Astrocyte (in vitro differentiated cells and primary cell): ENCODE results near the gene SARDH.

Experiments
- CTCF ChIP-seq: IDR thresholded peaks from 2 replicates; pipeline ENCODE4 v1.5.1; 2011; ENCODE audit warnings: low read depth, mild to moderate bottlenecking, inconsistent platforms, low read length, moderate library complexity; ENCODE audit not compliant: insufficient read depth
- EZH2 ChIP-seq: IDR thresholded peaks from 2 replicates; pipeline ENCODE4 v1.6.1; 2012; ENCODE audit warnings: mild to moderate bottlenecking, low read length, inconsistent platforms; ENCODE audit not compliant: insufficient read depth

GRCh38 chr9:133642708-133643361 lies 95.3 kb downstream of the SARDH start:
- TF ChIP-seq CTCF (no peak), EZH2 (no peak)
